Heart left ventricle (tissue), 13 donors: ENCODE data around the gene SYT9.

Experiments used
- CTCF ChIP-seq, 12 donors: fragments of 200-600 bp; sonication (generic) in 4 of 12; IDR thresholded peaks; one replicate each; pipeline versions ENCODE4 v1.5.0 to v1.8.0; 2018 to 2022; ENCODE audit warnings: antibody characterized with exemption in 12 of 12, mild to moderate bottlenecking in 5 of 12
- POLR2A ChIP-seq, 2 donors: fragments of 450-650 bp; IDR thresholded peaks; one replicate each; pipeline ENCODE4 v1.6.1; 2017; ENCODE audit warnings: antibody characterized with exemption in 2 of 2, mild to moderate bottlenecking in 2 of 2, moderate library complexity in 2 of 2
- donor health status: ischemic (EF 13 %, LVEDD 7.1; RV severe dilation, severe dysfunction).
- donor health status: DM: no; HTN: yes; CAD: no.
- donor health status: DM: no; HTN: no; CAD: no.
- donor health status: ischemic (EF 25% LVEDD 6.9; RV normal size, moderate dysfunction).
- donor health status: ischemic (EF 25% LVEDD 5.7; RV mildly dilated, moderate dysfunction).
- donor health status: ischemic (EF 35%, LVEDD 5.7; RV mildly dilated, moderate dysfunction).
- donor health status: nonischemic (EF 11% LVEDD 7.7; RV severe dilation, severe dysfunction).
- donor health status: DM: yes; HTN: yes; CAD: no.
- donor health status: PGD.
- donor health status: ischemic (EF 29% LVEDD 5.4; RV normal size, mild dysfunction).
- donor health status: nonischemic (EF 23%, LVEDD 6.1; RV moderate dilation, normal function).

- TF ChIP-seq CTCF (IDR thresholded peaks at IDR 0.05) (no peak), POLR2A (IDR thresholded peaks at IDR 0.05) (no peak)
Measured at GRCh38 chr11:7332451-7332850, 80.7 kb downstream of the SYT9 start.
